CD4-positive, alpha-beta memory T cell (primary cell): Measurements from ENCODE around the gene HOATZ. TPM values are rescaled to one million over a fixed set of nuclear protein-coding genes. Genes with fewer than 3 reads are reported as not detected.

Experiments
- CTCF ChIA-PET: fragments of 350-600 bp; sonication (Branson Sonifier 250); formaldehyde crosslinking; loops from one replicate; lab custom pipeline; 2021; ENCODE audit warnings: inconsistent platforms; ENCODE audit not compliant: partially characterized antibody; lab: Charles Lee
- POLR2A ChIA-PET: fragments of 350-600 bp; sonication (Branson Sonifier 250); formaldehyde crosslinking; loops from one replicate; lab custom pipeline; 2021; ENCODE audit not compliant: partially characterized antibody; lab: Charles Lee
- DNase-seq, 5 donors: peaks; one replicate each; pipeline versions ENCODE4 v3.0.0 to v3.0.0-alpha.2; 2020 to 2022; ENCODE audit warnings: mixed read lengths in 1 of 5
- H3K27ac ChIP-seq: one replicate; pipeline ENCODE4 v1.7.0; 2013; ENCODE audit warnings: low read depth, low read length
- H3K27me3 ChIP-seq: 2 replicates; pipeline ENCODE4 v1.7.0; 2013; ENCODE audit warnings: mild to moderate bottlenecking, low read length, moderate library complexity; ENCODE audit not compliant: insufficient read depth
- H3K36me3 ChIP-seq: 2 replicates; pipeline ENCODE4 v1.7.0; 2013; ENCODE audit warnings: mild to moderate bottlenecking, low read length, moderate library complexity; ENCODE audit not compliant: insufficient read depth
- H3K4me1 ChIP-seq: 2 replicates; pipeline ENCODE4 v1.7.0; 2013; ENCODE audit warnings: mild to moderate bottlenecking, low read length, moderate library complexity; ENCODE audit not compliant: insufficient read depth
- H3K4me3 ChIP-seq, 2 donors: one replicate each; pipeline ENCODE4 v1.7.0; 2013; ENCODE audit warnings: low read length in 2 of 2, mild to moderate bottlenecking in 1 of 2
- H3K9me3 ChIP-seq, 2 donors: one replicate each; pipeline ENCODE4 v1.7.0; 2013; ENCODE audit warnings: low read length in 2 of 2, control low read depth in 1 of 2; ENCODE audit not compliant: control insufficient read depth in 1 of 2
- H3K27ac Mint-ChIP-seq, 7 donors: one replicate each; pipeline ENCODE4 v1.8.0; 2020 to 2021; ENCODE audit warnings: mixed read lengths in 7 of 7, mild to moderate bottlenecking in 6 of 7, inconsistent platforms in 3 of 7, moderate library complexity in 3 of 7
- H3K27me3 Mint-ChIP-seq, 2 donors: one replicate each; pipeline ENCODE4 v1.8.0; 2020 to 2021; ENCODE audit warnings: mixed read lengths in 2 of 2
- H3K36me3 Mint-ChIP-seq, 2 donors: one replicate each; pipeline ENCODE4 v1.8.0; 2020 to 2021; ENCODE audit warnings: mixed read lengths in 2 of 2, inconsistent platforms in 1 of 2, mild to moderate bottlenecking in 1 of 2
- H3K4me1 Mint-ChIP-seq, 4 donors: one replicate each; pipeline ENCODE4 v1.8.0; 2020 to 2021; ENCODE audit warnings: mixed read lengths in 4 of 4, mild to moderate bottlenecking in 1 of 4
- H3K4me3 Mint-ChIP-seq, 8 donors: one replicate each; pipeline ENCODE4 v1.8.0; 2020 to 2021; ENCODE audit warnings: mixed read lengths in 8 of 8, mild to moderate bottlenecking in 7 of 8, moderate library complexity in 6 of 8, inconsistent platforms in 3 of 8
- H3K9me3 Mint-ChIP-seq, 8 donors: one replicate each; pipeline ENCODE4 v1.8.0; 2020 to 2021; ENCODE audit warnings: mixed read lengths in 8 of 8, mild to moderate bottlenecking in 5 of 8, inconsistent platforms in 3 of 8, moderate library complexity in 1 of 8
- intact Hi-C: fragments of 100-400 bp; cut with micrococcal nuclease; formaldehyde crosslinking; loops from one replicate; pipeline ENCODE4 v1.15.1; 2023
- polyA plus RNA-seq, 2 donors: library from polyadenylated mRNA; unstranded; fragments of 300-500 nt; fragmentation: Illumina TruSeq; gene quantifications; one replicate each; pipeline ENCODE4 v1.2.3, GENCODE V29; 2021
- total RNA-seq, 2 experiments: library from RNA; stranded (reverse); gene quantifications; one replicate each; pipeline ENCODE4 v1.2.3, GENCODE V29; 2021

The HOATZ gene
- total and polyA plus RNA-seq, 4 experiments from 2014 or later, result not detected

DNA sequence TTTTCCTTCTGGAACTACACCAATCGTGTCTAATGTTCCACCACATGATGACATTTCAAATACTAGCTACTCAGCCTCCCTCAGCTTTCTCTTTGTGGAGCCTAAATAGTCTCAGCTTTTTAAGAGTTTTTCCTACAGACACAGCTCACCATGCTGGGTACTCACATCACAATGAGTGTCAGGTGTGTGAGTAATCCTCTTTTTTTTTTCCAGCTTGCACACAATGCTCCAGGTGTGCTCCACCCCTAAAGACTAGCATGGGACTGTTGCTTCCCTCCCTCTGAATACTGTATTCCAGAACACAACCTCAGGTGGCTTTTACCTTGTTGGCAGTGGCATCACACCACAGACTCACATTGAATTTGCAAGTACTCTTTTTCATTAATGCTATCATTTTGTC, 14.1 kb upstream of the HOATZ start:
- CTCF ChIA-PET, result no interaction called here
- DNase-seq, result no peak
- H3K4me3 ChIP-seq, result no peak overlapping the region
- Mint-ChIP-seq H3K4me1 (no peaks in the 10 kb centered on the region), H3K27me3 (peaks cover 17 to 21% of the 10 kb centered on the region in 2 donors), H3K9me3 (peaks cover 0 to 1% (median 0%) of the 10 kb centered on the region in 8 donors), H3K36me3 (no peaks in the 10 kb centered on the region), H3K4me3 (no peak overlapping the region), H3K27ac (no peak overlapping the region)
- H3K27me3 ChIP-seq, result no peaks in the 10 kb centered on the region
- POLR2A ChIA-PET, result no interaction called here
- intact Hi-C loops, result no loop called here
- H3K27ac ChIP-seq, result no peak overlapping the region
- no peaks in the 10 kb centered on the region for H3K4me1 ChIP-seq
- no peaks in the 10 kb centered on the region for H3K36me3 ChIP-seq
- no peaks in the 10 kb centered on the region for H3K9me3 ChIP-seq

DNA sequence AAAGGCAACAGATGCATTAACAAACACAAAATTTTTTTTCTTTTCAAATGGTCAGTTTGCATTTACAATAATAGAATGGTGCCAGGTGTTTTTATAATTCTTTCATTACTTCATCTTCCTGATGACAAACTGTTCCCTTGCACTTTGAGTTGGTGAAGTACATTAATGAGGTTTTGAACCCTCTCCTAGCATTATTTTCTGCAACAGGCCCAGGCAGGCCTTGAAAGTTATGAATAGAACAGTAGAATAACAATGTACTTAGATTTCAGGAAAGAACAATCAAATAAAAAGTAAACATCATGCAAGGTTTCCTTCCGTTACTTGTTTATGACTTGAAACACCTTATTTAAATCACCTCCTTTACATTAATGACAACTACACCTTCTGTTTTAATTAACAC, 12.0 kb upstream of the HOATZ start:
- no peaks in the 10 kb centered on the region for H3K27me3 ChIP-seq

DNA sequence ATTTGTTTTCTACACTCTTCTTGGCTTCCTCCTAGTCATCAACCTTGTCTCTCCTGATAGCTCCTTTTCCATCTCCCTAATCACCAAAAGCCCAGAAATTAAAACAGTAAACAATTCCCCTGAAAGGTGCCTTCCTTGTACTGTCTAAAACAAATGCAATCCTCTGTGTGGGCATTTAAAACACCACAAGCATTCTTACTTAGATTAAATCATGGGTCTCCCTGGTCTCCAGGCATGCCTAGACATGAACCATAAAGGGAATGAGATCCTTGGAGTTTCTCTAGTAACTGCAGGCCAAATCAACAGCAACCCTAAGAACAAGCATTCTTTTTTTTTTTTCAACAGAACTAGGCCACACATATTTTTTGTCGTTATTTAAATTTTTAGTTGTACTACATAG, 4.3 kb upstream of the HOATZ start:
- peaks cover 0 to 4% (median 0%) of the 10 kb centered on the region in 8 donors for H3K9me3 Mint-ChIP-seq
- no peak for DNase-seq
- H3K27me3 ChIP-seq, result peaks cover 21% of the 10 kb centered on the region
- no peak overlapping the region for H3K27ac Mint-ChIP-seq
- H3K4me1 ChIP-seq, result peaks cover 8% of the 10 kb centered on the region
- H3K36me3 Mint-ChIP-seq, result peaks cover 0 to 4% of the 10 kb centered on the region in 2 donors
- ChIA-PET POLR2A (interaction anchor here (0.6 kb wide), 1 partner anchor 35 kb away, joined by 4 read pairs; no protein-coding TSS in a partner anchor), CTCF (no interaction called here)
- H3K4me1 Mint-ChIP-seq, result peaks cover 4 to 16% (median 9%) of the 10 kb centered on the region in 4 donors
- peaks cover 24 to 46% of the 10 kb centered on the region in 2 donors for H3K27me3 Mint-ChIP-seq
- no peak overlapping the region for H3K4me3 Mint-ChIP-seq
- intact Hi-C loops, result no loop called here
- H3K27ac ChIP-seq, result no peak overlapping the region
- no peak overlapping the region for H3K4me3 ChIP-seq
- H3K36me3 ChIP-seq, result no peaks in the 10 kb centered on the region
- no peaks in the 10 kb centered on the region for H3K9me3 ChIP-seq

More for the DNA sequence above, 12.0 kb upstream of the HOATZ start:
- Mint-ChIP-seq H3K4me3 (no peak overlapping the region), H3K9me3 (peaks cover 0 to 4% (median 0%) of the 10 kb centered on the region in 8 donors), H3K27ac (peak overlapping the region in 1 of 7 donors; percentile 38), H3K27me3 (peaks cover 21% of the 10 kb centered on the region in 2 donors), H3K36me3 (no peaks in the 10 kb centered on the region), H3K4me1 (no peaks in the 10 kb centered on the region)
- POLR2A ChIA-PET, result no interaction called here
- intact Hi-C loops, result no loop called here
- Histone ChIP-seq H3K27ac (no peak overlapping the region), H3K9me3 (no peaks in the 10 kb centered on the region), H3K4me1 (no peaks in the 10 kb centered on the region), H3K36me3 (no peaks in the 10 kb centered on the region), H3K4me3 (no peak overlapping the region)
- CTCF ChIA-PET, result no interaction called here
- no peak for DNase-seq

DNA sequence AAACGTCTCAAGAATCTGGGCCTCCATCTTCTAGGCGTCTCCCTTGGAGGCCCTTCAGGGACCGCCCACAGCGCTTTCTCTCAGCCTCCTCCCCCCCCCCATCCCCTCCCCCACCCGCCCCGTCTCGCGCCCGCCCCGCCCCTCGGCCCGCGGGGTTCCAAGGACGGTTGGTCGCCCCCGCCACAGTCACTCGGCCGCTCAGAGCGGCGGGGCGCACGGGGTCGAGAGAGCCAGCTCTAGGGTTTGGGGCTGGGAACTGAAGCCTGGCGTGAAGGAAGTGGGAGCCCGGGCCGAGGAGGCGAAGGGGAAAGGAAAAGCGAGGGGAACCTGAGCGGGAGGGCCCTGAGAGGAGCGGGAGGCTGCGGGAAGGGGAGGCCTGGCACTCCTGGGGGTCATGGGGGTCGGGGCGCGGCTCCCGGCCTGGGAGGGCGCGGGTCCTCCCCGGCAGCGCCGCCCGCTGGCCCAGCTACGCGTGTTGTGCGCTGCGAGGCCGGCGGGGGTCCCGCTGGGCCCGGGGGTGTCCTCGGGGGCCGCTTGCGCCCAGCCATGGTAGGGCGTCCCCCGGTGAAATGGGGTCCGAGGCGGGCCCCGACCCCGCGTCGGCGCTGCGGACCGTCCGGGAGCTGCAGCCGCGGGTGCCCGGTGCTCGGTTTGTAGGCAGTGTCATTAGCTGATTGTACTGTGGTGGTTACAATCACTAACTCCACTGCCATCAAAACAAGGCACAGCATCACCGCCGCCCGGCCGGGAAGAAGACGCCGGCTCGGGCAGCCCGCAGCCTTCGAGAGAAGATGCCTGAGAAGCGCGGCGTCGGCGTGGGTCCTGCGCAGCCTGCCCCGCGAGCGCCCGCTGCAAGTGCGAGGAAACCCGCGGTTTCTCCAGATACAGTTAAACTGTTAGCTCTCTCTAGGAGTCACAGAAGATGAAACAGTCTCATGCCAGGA, 2.0 kb upstream of the HOATZ start, which contains the start of gene BTG4:
Gene BTG4, minus strand, starts transcription at position 91 of the 944 bp plus-strand sequence. CDS start 13,610 bp downstream, outside the sequence.
- peaks cover 21% of the 10 kb centered on the region for H3K27me3 ChIP-seq
- DNase-seq, result peak in 2 of 5 donors; percentile 13 to 14
- peaks cover 25 to 41% of the 10 kb centered on the region in 2 donors for H3K27me3 Mint-ChIP-seq
- H3K36me3 ChIP-seq, result no peaks in the 10 kb centered on the region
- no peaks in the 10 kb centered on the region for H3K9me3 ChIP-seq
- H3K9me3 Mint-ChIP-seq, result no peaks in the 10 kb centered on the region
- ChIA-PET CTCF (no interaction called here), POLR2A (interaction anchor here (0.6 kb wide), 1 partner anchor 276 kb away, joined by 4 read pairs; no protein-coding TSS in a partner anchor)
- H3K4me1 Mint-ChIP-seq, result peaks cover 4 to 16% (median 9%) of the 10 kb centered on the region in 4 donors
- H3K4me3 ChIP-seq, result no peak within 1 kb of the TSS
- H3K4me3 Mint-ChIP-seq, result peak within 1 kb of the TSS; percentile 19 to 71 (median 51)
- H3K27ac Mint-ChIP-seq, result no peak within 1 kb of the TSS
- H3K4me1 ChIP-seq, result peaks cover 8% of the 10 kb centered on the region
- no peak within 1 kb of the TSS for H3K27ac ChIP-seq
- intact Hi-C loops, result no loop called here
- H3K36me3 Mint-ChIP-seq, result peaks cover 0 to 4% of the 10 kb centered on the region in 2 donors

DNA sequence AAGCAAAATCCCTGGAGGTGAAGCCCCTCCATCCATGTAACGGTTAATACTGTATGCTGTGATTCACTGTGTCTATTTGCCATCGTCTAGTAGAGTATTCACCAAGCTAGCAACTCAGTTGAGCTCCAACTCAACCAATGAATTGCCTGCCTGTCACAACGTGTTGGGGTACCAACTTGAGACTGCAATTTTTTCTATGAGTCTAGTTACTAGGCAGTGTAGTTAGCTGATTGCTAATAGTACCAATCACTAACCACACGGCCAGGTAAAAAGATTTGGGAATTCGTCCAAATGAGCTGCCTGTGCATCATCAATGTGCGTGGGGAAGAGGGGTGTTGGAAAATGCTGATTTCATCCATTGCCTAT, 1.4 kb upstream of the HOATZ start:
- no peaks in the 10 kb centered on the region for H3K9me3 ChIP-seq
- H3K36me3 ChIP-seq, result no peaks in the 10 kb centered on the region
- H3K27ac ChIP-seq, result no peak overlapping the region
- Mint-ChIP-seq H3K36me3 (peaks cover 0 to 4% of the 10 kb centered on the region in 2 donors), H3K27me3 (peaks cover 26 to 35% of the 10 kb centered on the region in 2 donors), H3K27ac (no peak overlapping the region), H3K4me1 (peaks cover 4 to 16% (median 9%) of the 10 kb centered on the region in 4 donors), H3K9me3 (no peaks in the 10 kb centered on the region), H3K4me3 (peak overlapping the region in 6 of 8 donors; percentile 30 to 57 (median 44))
- H3K4me3 ChIP-seq, result no peak overlapping the region
- H3K27me3 ChIP-seq, result peaks cover 21% of the 10 kb centered on the region
- POLR2A ChIA-PET, result no interaction called here
- H3K4me1 ChIP-seq, result peaks cover 8% of the 10 kb centered on the region
- DNase-seq, result no peak
- CTCF ChIA-PET, result no interaction called here
- intact Hi-C loops, result no loop called here

DNA sequence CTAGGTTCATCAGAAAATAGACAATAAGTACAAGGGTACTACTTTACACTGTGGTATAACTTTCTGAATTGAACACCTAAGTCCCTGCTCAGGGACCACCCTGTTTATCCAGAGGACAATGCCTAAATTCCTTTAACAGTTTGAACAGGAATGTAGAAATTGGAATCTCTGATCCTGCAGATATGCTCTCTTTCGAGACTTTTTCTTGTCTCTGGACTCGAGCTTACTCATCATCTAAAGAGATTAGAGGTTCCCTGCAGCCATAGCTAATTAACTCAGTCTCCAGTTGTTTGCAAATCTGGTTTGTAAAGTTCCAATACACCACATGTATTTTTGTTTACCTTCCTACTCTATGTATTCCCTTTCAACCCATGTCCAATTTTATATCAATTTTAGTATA, 1.0 kb downstream of the HOATZ start:
- Histone ChIP-seq H3K9me3 (no peaks in the 10 kb centered on the region), H3K27me3 (peaks cover 21% of the 10 kb centered on the region), H3K27ac (no peak overlapping the region), H3K4me1 (peaks cover 8% of the 10 kb centered on the region), H3K4me3 (no peak overlapping the region), H3K36me3 (no peaks in the 10 kb centered on the region)
- Mint-ChIP-seq H3K4me1 (peaks cover 4 to 16% (median 8%) of the 10 kb centered on the region in 4 donors), H3K9me3 (no peaks in the 10 kb centered on the region), H3K4me3 (no peak overlapping the region), H3K36me3 (no peaks in the 10 kb centered on the region), H3K27me3 (peaks cover 22 to 32% of the 10 kb centered on the region in 2 donors), H3K27ac (no peak overlapping the region)
- intact Hi-C loops, result no loop called here
- POLR2A ChIA-PET, result no interaction called here
- DNase-seq, result no peak
- CTCF ChIA-PET, result no interaction called here

DNA sequence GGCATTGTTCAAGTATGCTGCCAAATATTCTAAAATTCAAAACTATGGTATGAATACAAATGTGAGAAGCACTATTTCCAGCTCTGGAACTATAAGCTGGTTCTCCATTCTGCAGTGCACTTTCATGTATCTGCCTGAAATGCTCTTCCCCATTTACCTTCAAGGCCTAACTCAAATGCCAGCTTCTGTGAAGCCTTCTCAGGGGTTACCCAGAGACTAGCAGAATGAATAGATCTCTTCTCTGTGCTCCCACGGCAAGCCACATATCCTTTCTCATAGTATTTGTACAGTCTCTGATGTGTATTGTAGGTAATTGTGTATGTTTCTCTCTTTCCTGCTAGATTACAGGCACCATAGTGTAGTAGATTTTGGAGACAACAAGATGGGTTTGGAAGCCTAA, 4.1 kb downstream of the HOATZ start:
- Histone ChIP-seq H3K36me3 (no peaks in the 10 kb centered on the region), H3K27me3 (peaks cover 5% of the 10 kb centered on the region), H3K27ac (no peak overlapping the region), H3K4me1 (no peaks in the 10 kb centered on the region), H3K9me3 (no peaks in the 10 kb centered on the region), H3K4me3 (no peak overlapping the region)
- no peaks in the 10 kb centered on the region for H3K9me3 Mint-ChIP-seq
- no peak for DNase-seq
- POLR2A ChIA-PET, result no interaction called here
- CTCF ChIA-PET, result no interaction called here
- no peak overlapping the region for H3K4me3 Mint-ChIP-seq
- H3K4me1 Mint-ChIP-seq, result peaks cover 0 to 6% (median 2%) of the 10 kb centered on the region in 4 donors
- no peaks in the 10 kb centered on the region for H3K36me3 Mint-ChIP-seq
- intact Hi-C loops, result no loop called here
- no peak overlapping the region for H3K27ac Mint-ChIP-seq
- H3K27me3 Mint-ChIP-seq, result peaks cover 16 to 20% of the 10 kb centered on the region in 2 donors
